Measurements from ENCODE around the gene PROSER1.
"Not testable (repeated sequence)": the region's sequence is repeated elsewhere in the genome, so short reads cannot be mapped to it uniquely, and the experiment has no call there.

PROSER1 gene

DNA sequence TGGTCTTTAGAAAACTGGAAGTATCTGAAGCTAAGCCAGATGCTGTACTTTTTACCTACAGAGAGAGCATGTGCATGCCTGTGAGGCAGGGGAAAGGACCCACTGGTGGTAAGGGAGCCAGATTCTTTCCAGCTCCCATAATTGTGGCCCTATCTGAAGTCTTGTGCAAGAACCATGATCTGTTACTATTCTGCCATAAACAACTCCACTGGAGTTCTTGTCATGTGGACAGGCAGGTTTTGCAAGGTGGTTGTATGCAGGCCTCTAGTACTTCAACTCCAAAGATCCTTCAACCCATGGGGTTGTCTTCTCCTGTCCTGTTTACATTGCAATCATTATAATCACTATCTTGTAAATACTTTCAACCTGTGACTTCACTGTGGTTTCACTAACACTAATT is 14.1 kb downstream of the PROSER1 start:
- DNase-seq = no peak

DNA sequence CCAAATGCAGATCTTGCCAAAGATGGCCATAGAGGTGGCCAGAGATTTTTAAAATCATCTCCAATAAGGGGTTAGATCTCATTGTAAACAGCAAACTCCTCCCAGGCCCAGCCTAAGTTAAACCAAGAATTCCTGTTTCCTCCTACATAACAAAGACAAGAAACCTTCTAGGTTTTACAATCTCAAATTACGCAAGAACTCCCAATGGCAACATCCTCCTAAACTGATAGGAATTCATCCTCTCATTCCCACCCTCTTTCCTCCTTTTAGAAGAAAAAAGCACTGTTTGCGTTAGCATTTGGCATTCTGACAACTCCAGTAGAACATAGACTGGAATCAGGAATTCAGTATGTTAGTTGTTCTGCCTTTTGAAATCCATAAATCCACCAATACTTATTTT is 14.6 kb downstream of the PROSER1 start:
- DNase-seq = no peak

DNA sequence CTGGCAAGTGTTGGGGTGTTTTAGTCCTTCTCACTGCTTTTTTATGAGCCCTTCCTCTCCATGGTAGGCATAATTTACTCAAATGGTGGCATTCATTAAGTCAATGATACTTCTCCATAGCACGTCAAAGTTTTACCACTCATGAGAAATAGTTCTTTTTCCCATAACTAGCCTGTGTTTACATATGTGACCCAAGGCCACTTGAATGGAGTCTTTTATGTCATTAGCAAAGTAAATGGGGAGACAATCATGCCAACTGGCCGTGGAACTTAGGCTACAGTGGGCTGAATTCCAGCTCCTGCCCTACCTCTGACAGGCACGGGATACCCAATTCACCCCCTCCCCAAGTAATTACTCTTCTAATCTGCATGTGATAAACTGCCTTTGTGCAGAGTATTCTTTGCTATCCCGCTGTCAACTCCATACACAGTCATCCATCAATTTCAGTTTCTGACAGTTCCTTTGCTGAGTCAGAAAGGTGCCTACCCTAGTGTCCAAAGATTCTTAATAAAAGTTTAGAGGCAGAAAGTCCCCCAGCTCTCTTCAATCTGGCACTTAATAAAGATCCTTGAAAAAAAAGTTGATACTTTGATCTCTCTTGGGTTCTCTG is 16.9 kb downstream of the PROSER1 start:
- no peak for DNase-seq

DNA sequence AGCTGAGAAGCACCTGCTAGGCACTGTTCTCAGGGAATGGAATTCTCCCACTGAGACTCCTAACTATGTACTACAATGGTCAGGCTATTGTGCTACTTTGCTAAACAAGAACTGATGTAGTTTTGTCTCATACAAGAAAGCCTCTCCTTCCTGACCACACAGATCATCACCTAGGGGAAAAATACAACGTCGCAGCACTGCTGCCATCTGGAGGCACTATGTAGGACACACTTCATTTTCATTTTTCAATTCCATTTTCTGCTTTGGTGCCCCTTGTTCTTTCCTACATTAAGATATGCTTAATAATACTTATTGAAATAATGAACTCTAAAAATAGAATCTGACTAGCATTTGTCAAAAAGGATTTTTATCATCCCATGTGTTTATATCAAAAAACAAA is 21.1 kb downstream of the PROSER1 start:
- DNase-seq = peak in 1 of 4 experiments; percentile 12

DNA sequence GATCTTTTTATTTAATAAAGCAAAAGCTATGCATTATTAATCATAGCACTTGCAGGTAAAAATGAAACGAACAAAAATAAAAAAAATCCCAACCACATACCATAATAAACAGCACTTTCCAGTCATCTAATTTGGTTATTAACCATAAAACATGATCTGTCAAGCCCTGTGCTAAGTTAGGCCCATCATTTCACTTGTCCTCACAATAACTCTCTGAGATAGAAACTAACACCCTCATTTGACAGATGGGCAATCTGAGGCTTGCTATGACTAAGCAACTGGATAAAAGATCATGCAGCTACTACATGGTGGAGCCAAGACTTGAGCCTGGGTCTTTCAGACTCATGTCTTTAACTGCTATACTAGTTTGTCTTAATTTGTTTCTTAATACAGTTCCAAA is 21.8 kb downstream of the PROSER1 start:
- DNase-seq = no peak

DNA sequence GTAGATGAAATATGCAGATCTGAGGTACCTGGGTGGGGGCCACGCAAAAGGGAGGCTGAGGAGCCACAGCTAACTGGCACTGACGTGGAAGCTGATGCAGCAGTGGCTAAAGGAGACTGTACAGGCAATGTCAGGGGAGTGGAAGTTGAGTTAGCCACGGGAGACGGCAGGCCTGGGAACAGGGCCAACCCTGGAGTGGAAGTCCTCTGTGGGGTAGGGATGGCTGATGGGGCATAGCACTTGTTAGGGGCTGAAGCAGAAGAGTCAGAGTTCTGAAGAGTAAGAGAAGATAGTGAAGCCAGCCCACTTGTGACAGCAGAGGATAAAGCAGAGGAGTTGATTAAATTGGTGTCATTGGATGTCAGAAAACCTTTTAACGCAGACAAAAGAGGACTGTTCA is 24.4 kb downstream of the PROSER1 start:
- DNase-seq = no peak

DNA sequence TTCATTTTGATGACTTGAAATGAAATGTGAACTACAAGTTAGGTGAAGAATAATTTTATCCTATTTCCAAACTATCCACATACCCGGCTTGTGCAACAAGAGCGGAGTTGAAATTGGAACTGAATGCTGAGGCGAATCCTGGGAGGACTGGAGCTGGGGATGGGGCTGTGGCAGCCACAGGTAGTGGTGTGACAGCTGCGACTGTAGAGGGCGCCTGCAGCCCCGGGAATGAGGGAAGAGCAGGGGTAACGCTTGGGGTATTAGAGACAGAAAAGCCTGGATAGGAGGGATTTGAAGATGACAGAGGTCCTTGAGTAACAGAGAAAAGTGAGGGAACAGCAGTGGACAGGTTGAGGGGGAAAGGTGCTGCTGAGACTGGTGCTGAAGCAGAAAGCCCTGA is 25.3 kb downstream of the PROSER1 start:
- no peak for DNase-seq

DNA sequence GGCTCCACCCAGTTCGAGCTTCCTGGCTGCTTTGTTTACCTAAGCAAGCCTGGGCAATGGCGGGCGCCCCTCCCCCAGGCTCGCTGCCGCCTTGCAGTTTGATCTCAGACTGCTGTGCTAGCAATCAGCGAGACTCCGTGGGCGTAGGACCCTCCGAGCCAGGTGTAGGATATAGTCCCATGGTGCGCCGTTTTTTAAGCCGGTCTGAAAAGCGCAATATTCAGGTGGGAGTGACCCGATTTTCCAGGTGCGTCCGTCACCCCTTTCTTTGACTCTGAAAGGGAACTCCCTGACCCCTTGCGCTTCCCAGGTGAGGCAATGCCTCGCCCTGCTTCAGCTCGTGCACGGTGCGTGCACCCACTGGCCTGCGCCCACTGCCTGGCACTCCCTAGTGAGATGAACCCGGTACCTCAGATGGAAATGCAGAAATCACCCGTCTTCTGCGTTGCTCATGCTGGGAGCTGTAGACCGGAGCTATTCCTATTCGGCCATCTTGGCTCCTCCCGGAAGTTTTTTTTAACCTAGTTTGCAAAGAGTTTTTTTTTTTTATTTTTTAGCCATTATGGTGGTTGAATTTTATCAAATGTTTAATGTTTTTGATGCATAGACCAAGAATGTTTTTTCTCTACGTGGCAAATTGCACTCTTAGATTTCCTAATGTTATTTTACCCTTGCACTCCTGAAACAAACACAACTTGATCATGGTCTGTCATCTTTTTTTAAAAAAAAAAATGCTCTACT is 31.3 kb downstream of the PROSER1 start:
- not testable (repeated sequence) for DNase-seq

DNA sequence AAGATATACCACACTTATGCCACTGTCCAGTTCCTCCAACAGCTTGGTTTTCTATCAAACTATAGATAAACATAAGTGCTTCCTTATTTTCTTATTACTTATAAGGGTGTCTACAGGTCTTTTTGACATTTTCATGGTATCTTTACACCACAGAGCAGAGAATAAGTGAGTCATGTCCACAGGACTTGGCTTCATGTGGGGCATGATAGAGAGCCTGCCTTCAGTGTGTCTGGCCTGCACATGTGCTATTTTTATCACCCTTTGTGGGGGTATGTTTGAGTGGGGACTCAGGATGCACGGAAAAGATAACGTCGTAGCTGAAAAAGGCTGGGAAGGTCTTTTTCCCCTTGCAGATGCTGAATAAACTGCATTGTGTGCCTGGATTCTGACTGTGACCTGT is 39.1 kb downstream of the PROSER1 start:
- no peak for DNase-seq

DNA sequence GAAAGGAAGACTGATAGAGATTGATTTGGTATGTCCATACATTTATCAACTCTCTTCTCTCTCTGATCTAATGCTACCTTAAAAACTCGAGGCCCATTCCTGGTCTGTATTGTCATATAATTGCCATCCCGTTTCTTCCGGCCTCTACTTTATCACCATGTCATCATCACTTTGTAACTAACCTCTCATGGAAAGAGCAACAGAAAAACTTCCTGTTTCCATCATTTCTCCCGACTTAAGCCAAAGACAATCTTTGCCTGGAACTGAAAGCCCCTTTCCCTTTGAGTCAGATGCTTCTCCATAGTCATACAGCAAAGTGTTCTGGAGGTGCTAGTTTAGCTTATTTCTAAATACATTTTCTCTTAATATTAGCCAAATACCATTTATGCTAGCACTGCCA is 44.5 kb downstream of the PROSER1 start:
- DNase-seq = no peak

DNA sequence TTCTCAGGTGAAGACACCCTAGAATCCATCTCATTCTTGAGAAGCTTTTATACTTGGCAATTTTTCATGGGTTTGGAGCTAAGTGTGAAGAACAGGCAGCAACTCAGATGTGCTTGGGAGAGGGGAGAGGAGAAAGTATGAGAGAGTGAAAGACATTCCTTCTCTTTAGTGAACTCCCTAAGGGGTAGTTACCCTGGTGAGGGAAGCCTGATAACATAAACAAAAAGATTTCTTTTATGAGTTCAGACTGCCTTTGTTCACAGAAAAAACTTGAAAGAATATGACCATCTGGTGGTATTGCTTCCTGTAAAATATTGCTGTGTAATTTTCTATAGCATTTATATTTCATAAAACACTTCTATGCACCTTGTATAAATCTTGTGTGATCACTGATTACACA is 47.2 kb downstream of the PROSER1 start, which contains the start of gene STOML3:
Gene STOML3 (minus strand): TSS at position 139 of the 400 bp plus-strand sequence. CDS start 110 bp downstream, at position 29.
- no peak for DNase-seq

DNA sequence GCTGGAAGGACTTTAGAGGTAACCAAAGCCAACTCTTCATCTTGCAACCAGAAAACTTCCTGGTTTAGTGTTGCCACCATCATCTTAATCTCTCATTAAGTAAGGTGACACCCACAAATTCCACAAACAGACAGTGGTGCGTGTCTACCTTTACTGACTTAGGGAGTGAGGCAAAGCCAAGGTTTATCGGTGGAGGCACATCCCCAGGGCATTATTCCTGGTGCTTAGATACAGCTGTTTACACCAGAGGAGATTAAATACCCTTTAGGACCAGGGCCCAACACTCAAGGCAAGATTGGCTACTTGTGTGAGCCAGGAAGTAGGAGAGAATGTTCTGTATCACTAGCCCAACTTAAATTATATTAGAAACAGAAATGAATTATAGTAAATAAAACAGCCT is 56.8 kb downstream of the PROSER1 start:
- no peak for DNase-seq

DNA sequence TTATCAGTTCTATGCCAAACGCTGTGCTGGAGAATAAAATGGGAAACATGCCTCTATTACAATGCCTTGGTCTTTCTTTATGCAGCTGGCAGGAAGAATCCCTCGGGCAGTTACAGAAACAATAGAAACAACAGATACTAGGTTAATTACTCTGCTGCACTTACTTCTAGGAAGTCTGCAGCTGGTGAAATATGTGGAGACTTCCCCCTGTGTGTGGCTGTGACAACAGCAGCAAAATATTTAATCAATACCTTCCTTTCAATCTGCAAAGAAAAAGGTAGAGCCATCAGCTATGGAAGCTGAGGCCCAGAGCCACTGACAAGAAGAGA is 57.2 kb downstream of the PROSER1 start:
- no peak for DNase-seq

DNA sequence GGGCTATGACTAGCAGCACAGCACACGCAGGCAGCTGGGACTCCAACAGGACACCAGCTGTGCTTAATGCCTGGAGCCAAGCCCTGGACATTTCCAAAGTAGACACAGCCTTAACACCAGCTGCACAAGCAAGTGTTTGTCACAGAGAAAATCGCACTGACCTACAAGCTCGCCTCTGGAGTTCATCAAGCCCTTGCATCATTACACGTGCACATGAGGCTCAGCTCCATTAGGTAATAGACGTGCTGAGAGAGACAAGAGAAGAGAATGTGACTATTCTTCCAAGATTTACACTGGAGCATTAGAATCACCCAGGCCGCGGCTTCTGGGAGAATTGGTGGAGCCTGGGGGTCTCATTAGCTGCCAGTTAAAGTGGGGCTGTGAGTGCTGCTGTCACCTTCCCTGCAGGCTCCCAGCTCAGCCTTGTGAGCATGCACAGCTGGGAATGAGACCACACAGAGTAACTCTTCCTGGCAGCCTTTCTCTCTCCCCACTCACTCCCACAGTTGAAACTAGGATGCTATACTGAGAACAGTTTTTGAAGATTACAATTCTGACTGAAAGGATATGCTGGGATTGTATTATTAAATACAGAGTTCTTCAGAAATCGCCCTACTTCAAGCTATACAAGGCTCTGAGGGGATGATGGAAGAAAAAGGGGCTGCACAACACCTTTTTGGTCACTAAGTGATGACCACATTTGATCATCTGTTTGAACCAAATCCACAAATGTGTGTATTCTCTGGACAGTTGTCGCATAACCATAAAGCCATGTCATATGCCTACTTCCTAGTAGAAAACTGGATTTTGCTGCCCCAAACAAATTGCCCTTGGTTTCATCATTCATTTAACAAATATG is 57.8 kb downstream of the PROSER1 start:
- no peak for DNase-seq

DNA sequence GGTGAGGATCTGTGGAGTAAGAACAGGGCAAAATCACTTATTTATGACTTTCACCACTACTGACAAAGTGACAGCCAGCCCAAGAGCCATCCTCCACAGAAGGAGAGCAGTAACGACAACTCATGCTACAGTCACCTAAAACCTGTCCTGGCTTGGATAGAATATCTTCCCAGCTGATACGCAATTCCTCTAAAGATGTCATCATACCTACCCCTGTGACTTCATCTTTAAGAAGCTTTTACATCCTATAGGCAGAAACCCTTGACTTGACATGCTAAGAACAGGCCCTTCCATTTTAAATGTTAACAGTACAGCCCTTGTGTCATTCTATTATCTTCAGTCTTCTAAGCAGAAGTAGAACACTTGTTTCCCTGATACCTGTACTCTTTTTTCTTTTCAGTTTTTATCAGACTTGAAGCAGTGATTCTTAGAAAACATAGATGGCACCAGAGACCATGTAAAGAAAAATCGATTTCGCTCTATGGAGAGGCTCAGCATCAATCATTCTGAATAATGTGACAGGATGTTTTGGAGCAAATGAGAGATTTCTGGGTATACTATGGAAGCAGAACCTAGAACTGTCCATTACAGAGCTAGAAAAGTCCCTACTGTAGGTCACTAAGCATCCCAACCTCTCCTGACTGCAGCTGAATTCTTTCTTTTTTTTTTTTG is 67.4 kb downstream of the PROSER1 start:
- no peak for DNase-seq

DNA sequence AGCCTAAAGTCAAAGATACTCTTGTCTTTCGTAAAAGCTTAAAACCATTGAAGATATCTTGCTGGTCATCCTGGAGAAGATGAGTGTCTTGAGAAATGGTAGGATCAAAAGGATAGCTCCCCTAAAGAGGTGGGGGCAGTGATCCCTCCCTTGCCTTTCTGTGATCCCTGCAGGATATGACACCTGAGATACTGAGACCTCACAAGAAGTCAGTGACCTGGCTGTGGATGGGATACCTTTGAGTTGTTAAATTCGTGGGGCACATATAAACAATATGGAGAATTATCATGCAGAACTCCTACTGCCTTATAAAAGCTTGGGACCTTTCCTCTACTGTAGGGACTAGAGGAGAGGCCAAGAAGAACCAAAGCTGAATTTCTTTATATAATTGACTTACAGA is 68.7 kb downstream of the PROSER1 start:
- DNase-seq = no peak

DNA sequence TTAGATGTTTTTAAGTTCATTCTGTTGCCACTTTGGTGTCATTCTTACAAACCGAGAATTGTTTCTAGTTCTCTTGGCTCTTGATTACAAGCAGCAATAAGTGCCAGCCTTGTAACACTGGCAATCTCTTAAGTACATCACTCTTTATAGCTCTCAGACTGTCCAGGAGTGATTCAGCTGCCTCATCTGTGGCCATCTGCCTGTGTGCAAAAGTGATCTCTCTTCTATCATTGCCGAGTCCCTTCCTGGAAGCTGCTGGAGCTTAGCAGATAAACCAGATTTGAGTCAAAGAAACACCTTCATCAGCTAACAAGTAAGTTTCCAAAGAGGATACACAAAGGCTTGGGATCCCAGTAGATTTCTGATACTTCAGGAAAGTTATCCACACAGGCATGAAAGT is 70.4 kb downstream of the PROSER1 start:
- no peak for DNase-seq

DNA sequence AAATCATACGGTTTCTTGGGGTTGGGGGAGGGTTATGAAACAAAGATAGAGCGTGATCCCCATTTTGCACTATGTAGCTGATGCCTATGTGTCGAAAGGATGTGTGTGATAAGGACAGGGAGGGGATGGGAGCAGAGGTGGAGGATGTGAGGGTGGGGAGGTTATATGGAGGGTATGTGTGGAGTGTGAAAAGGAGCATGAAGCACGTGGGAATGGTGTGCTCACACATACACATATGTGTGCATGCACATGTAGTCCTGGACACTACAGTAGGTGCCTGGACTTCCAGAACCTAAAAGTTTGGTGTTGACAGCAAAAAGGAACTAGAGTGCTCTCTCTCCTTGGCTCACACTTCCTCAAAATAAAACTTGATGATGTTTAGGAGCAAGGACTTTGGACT is 72.6 kb downstream of the PROSER1 start:
- no peak for DNase-seq

DNA sequence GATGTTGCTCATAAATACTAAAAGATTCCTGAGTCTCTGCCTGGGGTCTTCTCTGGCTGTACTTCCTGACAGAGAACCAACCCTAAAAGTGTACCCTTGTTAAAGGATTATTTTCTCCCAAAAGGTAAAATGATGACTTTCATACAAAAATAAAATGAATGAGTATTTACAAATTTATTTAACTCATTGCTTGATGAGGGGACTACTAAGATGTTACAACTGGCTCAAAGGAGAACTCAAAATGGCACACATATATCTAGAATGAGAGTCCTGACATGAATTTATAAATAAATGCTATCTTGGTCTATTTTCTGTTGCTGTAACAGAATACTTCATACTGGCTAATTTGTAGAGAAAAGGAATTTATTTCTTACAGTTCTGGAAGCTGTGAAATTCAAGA is 77.7 kb downstream of the PROSER1 start:
- DNase-seq = no peak
